Measurements from ENCODE around the gene NDUFAF7.
A peak's percentile ranks its signal among the peaks of the same experiment; 100 is the strongest.
"Not testable (repeated sequence)": the region's sequence is repeated elsewhere in the genome, so short reads cannot be mapped to it uniquely, and the experiment has no call there.

Gene NDUFAF7

DNA sequence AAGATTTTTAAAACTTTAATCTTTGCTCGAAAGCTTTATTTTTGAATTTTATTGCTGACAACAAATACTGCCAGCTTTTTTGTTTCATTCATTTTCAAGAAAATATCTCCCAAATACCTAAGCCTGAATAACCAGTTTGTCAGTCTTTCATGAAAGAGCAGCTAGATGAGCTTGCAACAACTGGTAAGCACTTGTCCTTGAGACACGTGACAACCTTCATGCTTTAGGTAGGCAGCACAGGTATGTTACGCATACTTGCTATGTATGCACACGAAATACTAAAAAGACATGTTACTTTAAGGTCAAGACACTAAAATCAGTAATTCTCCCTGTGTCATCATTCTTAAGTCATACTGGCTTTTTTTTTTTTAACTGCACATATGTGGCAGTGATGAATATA is 12.4 kb upstream of the NDUFAF7 start:
- DNase-seq, result no peak

DNA sequence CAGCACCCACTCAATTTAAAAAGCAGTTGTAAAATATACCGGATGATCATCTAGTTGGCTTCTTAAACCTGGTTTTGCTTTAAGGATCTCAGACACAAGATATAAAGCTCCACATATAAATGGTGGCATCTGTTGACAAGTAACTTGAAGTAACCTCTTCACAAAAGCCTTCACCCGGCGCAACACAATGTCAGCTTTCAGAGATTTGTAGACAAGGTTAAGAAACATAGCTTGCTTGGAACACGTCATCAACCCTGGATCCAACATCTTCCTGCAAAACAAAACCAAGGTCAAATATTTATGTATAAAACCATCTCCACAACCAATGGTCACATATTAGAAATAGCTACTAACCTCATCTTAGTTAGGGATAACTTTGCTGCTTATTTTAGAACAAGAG is 8.3 kb upstream of the NDUFAF7 start:
- DNase-seq, result no peak

- DNase-seq, result no peak
Measured at GRCh38 chr2:37224063-37224462, 7.4 kb upstream of the NDUFAF7 start.

DNA sequence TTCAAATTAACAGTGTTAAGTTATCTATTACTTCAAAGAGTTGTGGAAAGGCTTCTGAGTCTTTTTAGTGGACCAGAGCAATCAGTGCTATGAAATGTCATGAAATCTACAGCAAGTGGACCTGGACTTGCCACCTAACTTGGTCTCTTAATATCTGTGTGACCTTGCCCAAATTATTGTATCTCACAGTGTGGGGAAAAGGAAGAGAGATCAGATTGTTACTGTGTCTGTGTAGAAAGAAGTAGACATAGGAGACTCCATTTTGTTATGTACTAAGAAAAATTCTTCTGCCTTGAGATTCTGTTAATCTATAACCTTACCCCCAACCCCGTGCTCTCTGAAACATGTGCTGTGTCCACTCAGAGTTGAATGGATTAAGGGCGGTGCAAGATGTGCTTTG is 6.3 kb upstream of the NDUFAF7 start:
- DNase-seq, result not testable (repeated sequence)

DNA sequence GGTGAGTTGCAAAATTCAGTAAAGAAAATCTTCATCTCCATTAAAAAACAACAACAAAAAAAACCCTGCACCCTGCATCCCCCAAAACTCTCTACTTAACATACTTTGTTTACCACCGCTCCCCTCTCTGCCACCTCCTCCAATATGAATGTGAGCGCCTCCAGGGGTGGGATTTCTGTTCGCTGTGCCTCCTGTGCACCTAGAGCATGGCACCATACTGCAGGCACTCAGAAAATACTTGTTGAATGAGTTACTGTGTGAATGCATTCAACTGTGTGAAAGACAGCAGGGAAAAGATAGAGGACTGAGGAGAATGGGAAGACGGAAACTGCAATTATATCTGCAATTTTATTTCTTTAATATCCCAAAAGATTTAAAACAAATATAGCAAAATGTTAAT is 4.6 kb upstream of the NDUFAF7 start:
- DNase-seq, result peak; percentile 79

- no peak for DNase-seq
Measured at GRCh38 chr2:37228788-37229187, 2.7 kb upstream of the NDUFAF7 start.

DNA sequence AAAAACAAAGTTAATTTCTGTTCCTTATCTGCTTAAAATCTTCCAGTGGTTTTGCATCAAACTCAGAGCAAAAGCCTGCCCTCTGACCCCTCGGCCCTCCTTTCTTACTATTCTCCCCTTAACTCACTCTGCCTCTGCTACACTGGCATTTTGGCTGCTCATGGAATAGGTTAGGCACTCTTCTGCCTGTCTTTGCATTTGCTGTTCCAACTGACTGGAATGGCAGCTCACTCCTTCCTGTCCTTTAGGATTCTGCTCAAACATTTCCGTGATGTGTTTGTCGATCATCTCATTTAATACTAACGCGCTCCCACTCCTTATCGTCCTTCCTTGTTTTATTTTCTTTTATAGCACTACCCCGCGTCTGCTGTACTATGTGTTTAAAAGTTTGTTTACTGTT is 877 bp upstream of the NDUFAF7 start:
- no peak for DNase-seq

GRCh38 chr2:37232131-37232933 is 874 bp downstream of the NDUFAF7 start:
- peak; percentile 58 for DNase-seq

DNA sequence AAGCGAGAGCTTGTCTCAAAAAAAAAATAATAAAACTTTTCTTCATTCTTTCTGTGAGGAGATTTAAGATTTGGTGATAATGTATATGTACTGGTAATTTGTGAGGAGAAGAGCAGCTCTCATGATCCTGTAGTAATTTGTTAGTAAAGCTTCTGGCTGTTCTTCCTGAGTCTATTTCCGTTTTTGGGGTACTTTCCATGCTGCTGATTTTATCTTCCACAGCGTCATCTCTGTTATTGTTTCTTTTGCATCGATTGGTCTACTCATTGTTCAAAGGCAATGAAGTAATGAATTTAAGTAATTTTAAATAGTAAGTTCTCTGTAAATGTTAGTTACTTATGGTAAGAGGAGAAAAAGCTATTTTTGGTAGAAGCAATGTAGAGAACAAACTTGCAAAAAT is 12.0 kb downstream of the NDUFAF7 start:
- DNase-seq, result no peak

DNA sequence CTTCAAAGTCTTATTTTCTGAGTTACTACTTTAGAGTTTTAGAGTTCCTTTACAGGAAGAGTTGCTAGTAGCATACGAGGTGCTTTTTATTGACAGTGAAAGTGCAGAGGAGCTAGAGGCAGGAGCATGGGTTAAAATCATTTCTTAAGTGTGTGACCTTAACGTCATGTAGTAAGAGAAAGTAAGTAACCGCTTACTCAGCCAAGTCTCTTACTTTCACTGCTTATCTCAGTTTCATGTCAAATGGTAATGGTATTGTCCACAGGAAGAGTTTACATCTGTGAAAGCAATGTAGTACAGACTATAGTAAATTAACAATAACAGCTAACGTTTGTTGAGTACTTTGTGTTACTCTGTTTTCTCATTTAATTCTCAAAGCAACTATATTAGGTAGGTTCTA is 12.6 kb downstream of the NDUFAF7 start:
- DNase-seq, result no peak

DNA sequence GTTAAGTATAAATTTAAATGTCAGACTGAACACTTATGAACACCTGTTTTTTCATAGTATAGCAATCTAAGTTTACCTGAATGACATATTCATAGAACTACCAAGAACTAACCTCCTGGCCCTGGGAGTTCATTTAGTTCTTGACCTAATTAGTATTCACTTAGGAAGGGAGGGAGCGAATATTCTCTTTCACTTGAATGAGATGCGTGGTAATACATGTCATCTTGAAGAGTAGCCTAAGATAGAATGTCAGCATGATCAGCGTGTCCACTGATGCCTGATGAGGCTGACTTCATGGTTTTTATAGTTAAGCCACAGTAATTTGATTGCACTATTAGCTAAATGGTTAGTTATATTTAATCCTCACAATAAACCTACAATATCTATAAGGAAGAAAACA is 13.3 kb downstream of the NDUFAF7 start:
- DNase-seq, result no peak

DNA sequence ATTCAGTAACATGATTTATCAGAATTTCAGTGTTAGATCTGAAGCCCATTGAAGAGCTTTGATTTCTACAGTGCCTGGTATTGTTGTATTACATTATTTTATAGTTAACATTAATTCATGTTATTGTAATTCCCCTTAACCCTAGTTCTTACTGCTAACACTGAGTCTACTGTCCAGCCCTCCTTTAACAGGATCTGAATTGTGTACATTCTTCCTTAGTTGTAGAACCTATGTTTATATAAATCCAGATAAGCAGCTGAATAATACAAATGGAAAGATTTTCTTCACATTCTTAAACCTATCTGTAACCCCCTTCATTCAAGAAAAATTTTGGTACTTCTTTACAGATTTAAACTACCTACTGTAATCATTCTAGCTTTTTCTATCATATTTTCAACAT is 14.7 kb downstream of the NDUFAF7 start:
- no peak for DNase-seq

GRCh38 chr2:37250869-37251740 is 19.6 kb downstream of the NDUFAF7 start:
- DNase-seq, result no peak

DNA sequence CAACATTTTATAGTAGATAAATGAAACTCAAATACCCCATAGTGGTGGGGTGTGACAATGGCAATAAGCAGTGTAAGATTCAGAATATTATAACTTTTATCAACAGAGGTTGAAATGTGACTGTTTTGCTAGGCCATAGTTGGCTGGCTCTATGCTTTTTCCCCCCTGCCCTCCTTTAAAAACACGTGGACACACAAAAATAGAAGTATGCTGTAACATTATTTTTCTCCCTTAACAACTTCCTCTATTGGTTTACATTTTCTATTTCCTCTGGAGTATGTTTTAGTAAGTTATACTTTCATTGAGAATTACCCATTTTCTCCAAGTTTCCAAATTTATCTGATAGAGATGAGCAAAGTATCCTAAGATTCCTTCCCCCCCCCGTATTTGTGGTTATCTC is 31.1 kb downstream of the NDUFAF7 start:
- DNase-seq, result no peak

DNA sequence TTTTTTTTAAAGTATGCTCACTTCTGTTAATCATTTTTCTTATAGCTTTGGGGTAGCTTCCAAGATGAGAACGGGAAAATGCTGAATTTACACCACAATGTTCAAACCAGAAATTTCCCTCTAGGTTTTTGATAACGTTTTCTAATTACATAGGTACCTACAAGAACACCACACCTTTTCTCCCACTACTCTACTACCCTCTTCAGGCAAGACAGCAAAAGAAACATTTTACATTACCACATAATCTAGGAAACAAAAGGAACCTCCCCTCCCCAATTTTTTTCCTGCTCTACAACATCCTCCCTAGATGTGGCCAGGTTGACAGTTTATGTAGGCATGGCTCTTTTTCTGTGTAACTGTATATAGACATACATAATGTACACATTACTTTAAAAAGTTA is 32.4 kb downstream of the NDUFAF7 start:
- no peak for DNase-seq

DNA sequence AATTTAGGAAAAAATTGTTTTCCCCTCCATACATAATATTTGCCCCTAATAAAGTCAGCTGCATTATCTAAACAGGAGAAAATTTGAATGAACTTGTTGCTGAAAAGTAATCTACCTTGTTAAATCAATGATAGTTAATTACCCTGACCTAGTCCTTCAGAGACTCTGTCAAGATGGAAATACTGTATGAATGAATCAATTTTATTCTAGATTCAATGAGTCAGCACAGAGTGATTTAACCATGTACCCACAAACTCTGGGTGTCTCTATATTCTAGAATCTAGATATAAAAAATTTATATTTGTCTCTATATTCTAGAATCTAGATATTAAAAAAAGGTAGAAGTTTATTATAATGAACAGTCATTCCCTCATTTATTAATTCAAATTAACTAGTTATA is 36.2 kb downstream of the NDUFAF7 start:
- no peak for DNase-seq

GRCh38 chr2:37268111-37268510 is 36.7 kb downstream of the NDUFAF7 start:
- no peak for DNase-seq

DNA sequence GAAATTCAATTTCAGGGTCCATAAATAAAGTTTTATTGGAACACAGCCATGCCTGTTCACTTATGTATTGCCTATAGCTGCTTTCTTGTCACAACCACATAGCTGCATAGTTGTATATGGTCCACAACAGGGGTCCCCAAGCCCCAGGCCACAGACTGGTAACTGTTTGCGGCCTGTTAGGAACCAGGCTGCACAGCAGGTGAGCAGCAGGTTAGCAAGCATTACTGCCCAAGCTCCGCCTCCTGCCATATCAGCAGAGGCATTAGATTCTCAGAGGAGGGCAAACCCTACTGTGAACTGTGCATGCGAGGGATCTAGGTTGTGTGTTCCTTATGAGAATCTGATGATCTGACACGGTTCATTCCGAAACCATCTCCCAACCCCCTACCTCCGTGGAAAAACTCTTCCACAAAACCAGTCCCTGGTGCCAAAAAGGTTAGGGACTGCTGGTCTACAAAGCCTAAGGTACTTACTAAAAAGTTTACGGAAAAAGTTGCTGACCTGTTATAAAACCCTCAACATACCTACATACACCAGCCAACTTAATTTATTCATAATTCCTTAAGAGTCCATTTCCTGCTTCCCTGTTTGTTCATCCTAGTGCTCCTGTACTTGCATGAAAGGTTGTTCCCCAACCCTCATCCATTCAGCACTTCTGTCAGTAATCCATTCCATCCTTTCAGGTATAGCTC is 40.1 kb downstream of the NDUFAF7 start:
- no peak for DNase-seq

DNA sequence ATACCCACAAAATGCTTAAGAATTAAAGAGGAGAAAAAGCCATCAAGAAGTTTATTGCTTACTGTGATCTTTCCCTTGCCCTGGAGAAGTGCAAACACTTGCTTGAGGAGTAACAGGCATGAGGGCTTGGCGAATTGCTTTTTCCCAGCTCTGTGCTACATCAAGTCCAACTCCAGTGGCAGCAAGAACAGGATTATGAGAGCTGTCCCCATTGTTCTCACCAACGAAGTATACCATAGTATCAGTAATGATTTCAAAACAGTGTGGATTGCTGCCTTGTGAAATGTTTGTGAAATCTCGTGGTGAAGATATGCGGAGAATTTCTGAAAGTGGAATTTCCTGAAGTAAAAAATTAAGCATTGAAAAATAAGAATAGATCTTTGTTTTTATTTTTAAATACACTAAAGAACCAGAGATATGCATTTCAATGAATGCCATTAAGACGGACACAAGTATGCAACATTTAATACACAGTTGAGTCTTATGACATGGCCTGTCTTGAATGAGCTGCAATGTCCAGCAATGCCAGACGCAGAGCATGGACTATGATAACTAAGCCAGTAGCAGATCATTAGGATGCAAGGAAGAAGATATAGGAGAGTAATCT is 43.0 kb downstream of the NDUFAF7 start:
- DNase-seq, result no peak

GRCh38 chr2:37276291-37276690 is 44.8 kb downstream of the NDUFAF7 start:
- no peak for DNase-seq

- DNase-seq, result no peak
Measured at GRCh38 chr2:37281916-37282315, 50.5 kb downstream of the NDUFAF7 start.

DNA sequence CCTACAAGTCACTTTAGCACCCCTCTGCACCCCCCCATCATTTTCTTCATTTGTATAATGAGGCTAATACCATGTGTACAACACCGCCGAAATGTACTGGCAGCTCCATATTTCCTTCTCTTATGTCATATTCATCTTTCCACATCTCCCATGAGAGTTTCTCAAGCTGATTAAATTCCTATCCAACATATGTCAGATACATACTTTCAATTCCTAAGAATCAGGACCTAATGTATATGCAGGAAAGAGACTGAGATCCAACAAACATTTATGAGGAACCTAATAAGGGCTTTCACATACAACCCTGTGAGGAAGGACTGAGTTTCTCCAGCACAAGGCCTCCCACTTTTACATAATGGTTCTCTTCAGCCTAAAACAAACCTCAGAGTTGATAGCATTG is 51.3 kb downstream of the NDUFAF7 start:
- no peak for DNase-seq

- no peak for DNase-seq
Measured at GRCh38 chr2:37283207-37283606, 51.7 kb downstream of the NDUFAF7 start.

Measured in islet precursor cell (in vitro differentiated cells).